ENCODE measurements around the gene PCDH9.

GRCh38 chr13:67131393-67131792, 98.7 kb downstream of the PCDH9 start:
- TF ChIP-seq CTCF (conservative IDR thresholded peaks at IDR 0.05; ENCODE audit: low read depth, low read length) (no peak), BHLHE40 (IDR thresholded peaks at IDR 0.05; ENCODE audit: low read depth, low read length) (no peak), ELK1 (IDR thresholded peaks at IDR 0.05; ENCODE audit: borderline replicate concordance, low read depth, low read length) (no peak)

Measured in IMR-90 (cell line).